K562 (cell line): ENCODE data around the gene RHBDD1. TPM values are rescaled to one million over a fixed set of nuclear protein-coding genes. Genes with fewer than 3 reads are reported as not detected.

Experiments
- ATAC-seq: fragments of 200-7000 bp; cut with Tn5 transposase; 3 replicates; pipeline ENCODE4 v1.9.1; 2020; ENCODE audit warnings: moderate library complexity
- BruUV-seq: library from RNA; stranded (reverse); fragments of 400-500 nt; replicated peaks from 2 replicates; lab custom pipeline; 2021; lab: Mats Ljungman, UMichigan
- CTCF ChIA-PET: fragments of 300-600 bp; formaldehyde crosslinking; extraction: SDS; loops from one replicate; lab custom pipeline; 2021; ENCODE audit warnings: low intra/inter-chr PET ratio; lab: Yijun Ruan, JAX
- POLR2A ChIA-PET: fragments of 300-600, 350-650 bp; sonication (Branson Sonifier 250); formaldehyde crosslinking; extraction: SDS; loops from one replicate; lab custom pipeline; 2021; ENCODE audit warnings: antibody characterized with exemption, inconsistent platforms; lab: Yijun Ruan, JAX
- DNase-seq, 4 experiments: peaks; one replicate each; pipeline versions ENCODE4 v3.0.0 to v3.0.0-alpha.2; 2011 to 2018; ENCODE audit warnings: low spot score in 3 of 4, mixed read lengths in 3 of 4; ENCODE audit errors: extremely low read depth in 1 of 4
- FAIRE-seq: peaks from 2 replicates; lab custom pipeline; 2011; peaks lifted over from hg19 to GRCh38; lab: Jason Lieb, UNC
- H2AFZ ChIP-seq: 2 replicates; pipeline ENCODE4 v1.6.0; 2011; ENCODE audit warnings: low read depth, low read length, control low read depth, inconsistent platforms
- H3K27ac ChIP-seq: fragments of 200-600 bp; 3 replicates; pipeline ENCODE4 v1.8.0; 2011; ENCODE audit warnings: low read depth, mild to moderate bottlenecking, control low read depth, inconsistent platforms, low read length, moderate library complexity, mixed read lengths; ENCODE audit errors: extremely low read depth
- H3K27me3 ChIP-seq, 2 experiments: fragments of 300-600 bp in 1 of 2; 2 replicates in 1 of 2; 3 replicates in 1 of 2; pipeline versions ENCODE4 v1.6.0 to v1.8.0; 2011; ENCODE audit warnings: inconsistent platforms in 2 of 2, low read length in 2 of 2, mild to moderate bottlenecking in 1 of 2, mixed read lengths in 1 of 2, moderate library complexity in 1 of 2; ENCODE audit not compliant: control insufficient read depth in 2 of 2, insufficient read depth in 2 of 2
- H3K36me3 ChIP-seq: fragments of 300-600 bp; 3 replicates; pipeline ENCODE4 v1.8.0; 2011; ENCODE audit warnings: mild to moderate bottlenecking, low read length, inconsistent platforms; ENCODE audit not compliant: control insufficient read depth, insufficient read depth
- H3K4me1 ChIP-seq, 2 experiments: fragments of 200-600 bp in 1 of 2; replicated peaks in 1 of 2; 2 replicates in 1 of 2; 3 replicates in 1 of 2; pipeline versions ENCODE4 v1.5.1 to v1.8.0; 2011; ENCODE audit warnings: inconsistent platforms in 2 of 2, low read length in 2 of 2, mild to moderate bottlenecking in 1 of 2, mixed read lengths in 1 of 2, moderate library complexity in 1 of 2; ENCODE audit not compliant: control insufficient read depth in 2 of 2, insufficient read depth in 2 of 2
- H3K4me2 ChIP-seq: 2 replicates; pipeline ENCODE4 v1.6.1; 2011; ENCODE audit warnings: low read length, control low read depth, inconsistent platforms, mixed read lengths; ENCODE audit not compliant: insufficient read depth
- H3K4me3 ChIP-seq: fragments of 200-600 bp; sonication (generic), shearing (Covaris generic); 2 replicates; pipeline ENCODE4 v1.5.1; 2016; ENCODE audit warnings: control low read depth, inconsistent platforms
- H3K79me2 ChIP-seq: fragments of 200-600 bp; 3 replicates; pipeline ENCODE4 v1.8.0; 2011; ENCODE audit warnings: low read length, inconsistent platforms; ENCODE audit not compliant: control insufficient read depth, insufficient read depth
- H3K9ac ChIP-seq, 2 experiments: 2 replicates each; pipeline versions ENCODE4 v1.6.0 to v1.6.1; 2011; ENCODE audit warnings: low read depth in 2 of 2, low read length in 2 of 2, control low read depth in 1 of 2, inconsistent platforms in 1 of 2, mild to moderate bottlenecking in 1 of 2, mixed read lengths in 1 of 2; ENCODE audit not compliant: insufficient read depth in 1 of 2
- H3K9me1 ChIP-seq: one replicate; pipeline ENCODE4 v1.6.0; 2011; ENCODE audit warnings: inconsistent platforms, mild to moderate bottlenecking, low read length, moderate library complexity; ENCODE audit not compliant: control insufficient read depth, insufficient read depth
- H3K9me3 ChIP-seq: replicated peaks from 2 replicates; pipeline ENCODE4 v1.5.1; 2011; ENCODE audit warnings: low read depth, low read length, inconsistent platforms; ENCODE audit not compliant: control insufficient read depth, insufficient read depth
- H4K20me1 ChIP-seq: replicated peaks from 2 replicates; pipeline ENCODE4 v1.6.1; 2011; ENCODE audit warnings: low read length, inconsistent platforms, mixed read lengths; ENCODE audit not compliant: control insufficient read depth, insufficient read depth
- KLF16 ChIP-seq: IDR thresholded peaks from 2 replicates; pipeline ENCODE4 v1.6.1; 2016; ENCODE audit warnings: antibody characterized with exemption
- LARP7 ChIP-seq: fragments of 450-650 bp; IDR thresholded peaks from 2 replicates; pipeline ENCODE4 v1.6.1; 2016
- MEF2A ChIP-seq: IDR thresholded peaks from 2 replicates; pipeline ENCODE4 v1.6.1; 2011; ENCODE audit warnings: low read depth, mild to moderate bottlenecking, low read length, moderate library complexity; ENCODE audit not compliant: control insufficient read depth
- NCOR1 ChIP-seq: fragments of 450-650 bp; IDR thresholded peaks from 2 replicates; pipeline ENCODE4 v1.6.1; 2016; ENCODE audit warnings: mild to moderate bottlenecking, moderate library complexity
- NEUROD1 ChIP-seq: fragments of 150-350 bp; IDR thresholded peaks from 2 replicates; pipeline ENCODE4 v1.6.1; 2014; ENCODE audit warnings: borderline replicate concordance, low read length, low read depth; ENCODE audit not compliant: partially characterized antibody
- RBM34 ChIP-seq: fragments of 200-400 bp; formaldehyde crosslinking; IDR thresholded peaks from 2 replicates; pipeline ENCODE4 v1.6.1; 2018; ENCODE audit warnings: low read length, borderline replicate concordance; ENCODE audit not compliant: insufficient read depth
- SAFB2 ChIP-seq: fragments of 200-400 bp; formaldehyde crosslinking; IDR thresholded peaks from 2 replicates; pipeline ENCODE4 v1.6.1; 2018; ENCODE audit warnings: borderline replicate concordance, low read length, low read depth, moderate library complexity; ENCODE audit not compliant: severe bottlenecking
- SMARCC2 ChIP-seq: fragments of 450-650 bp; IDR thresholded peaks from 2 replicates; pipeline ENCODE4 v1.6.1; 2017; ENCODE audit warnings: antibody characterized with exemption, moderate library complexity, mild to moderate bottlenecking, low read depth
- TCF3 ChIP-seq: sonication (generic); formaldehyde crosslinking; IDR thresholded peaks from 2 replicates; pipeline ENCODE4 v1.4.0; 2020; ENCODE audit warnings: mild to moderate bottlenecking, missing genetic modification reagents
- ZNF274 ChIP-seq: IDR thresholded peaks from 2 replicates; pipeline ENCODE4 v1.6.1; 2011; ENCODE audit warnings: low read depth, mild to moderate bottlenecking, low read length, moderate library complexity, borderline replicate concordance
- WGBS: fragments of 100-300 bp; shearing (Covaris generic); methylation state at CpG from one replicate; pipeline ENCODE4 v1.1.6; 2016; ENCODE audit warnings: low coverage, mixed read lengths; ENCODE audit not compliant: insufficient coverage; ENCODE audit errors: missing lambda C conversion rate; 5-methylcytosine and 5-hydroxymethylcytosine counted together
- in situ Hi-C: fragments of 300-500 bp; cut with MboI; formaldehyde crosslinking; loops from 4 replicates; pipeline ENCODE4 v1.15.0; 2018; ENCODE audit warnings: inconsistent platforms, mixed read lengths
- intact Hi-C: fragments of 100-400 bp; cut with micrococcal nuclease; formaldehyde crosslinking; loops from 2 replicates; pipeline ENCODE4 v1.14.2; 2022
- polyA plus RNA-seq, 8 experiments: library from polyadenylated mRNA; depleted of rRNA in 4 of 8; stranded (reverse) in 5 of 8; unstranded in 3 of 8; fragments of >200 nt; fragmentation: Nextera tagmentation in 2 of 8; fragmentation: Illumina TruSeq in 1 of 8; extraction: Ambion mirVana in 2 of 8; extraction: Trizol in 1 of 8; gene quantifications; 2 replicates each; pipeline versions ENCODE4 v1.2.1 to v1.2.3, GENCODE V29; 2011 to 2014; ENCODE audit warnings: inconsistent platforms in 1 of 8, missing spikeins in 1 of 8
- total RNA-seq, 7 experiments: library from RNA; depleted of rRNA in 6 of 7; stranded (reverse); fragments of >200 nt in 6 of 7; fragmentation: Illumina TruSeq in 2 of 7; extraction: Trizol in 2 of 7; gene quantifications; 2 replicates each; pipeline versions ENCODE4 v1.2.1 to v1.2.3, GENCODE V29; 2011 to 2021; ENCODE audit warnings: low replicate concordance in 1 of 7
- TF ChIP-seq, protein P1 (sequence below), 3 experiments: fragments of 200-800 bp in 1 of 3; fragments of 250-450 bp in 1 of 3; fragments of 450-650 bp in 1 of 3; sonication (Bioruptor Pico) in 1 of 3; sonication (Bioruptor generic) in 1 of 3; formaldehyde crosslinking in 1 of 3; IDR thresholded peaks; 2 replicates each; pipeline versions ENCODE4 v1.6.1 to v1.8.0; 2016 to 2022; ENCODE audit warnings: mild to moderate bottlenecking in 2 of 3, missing genetic modification characterization in 2 of 3, missing compliant biosample characterization in 1 of 3, moderate library complexity in 1 of 3
- TF ChIP-seq, protein P2 (sequence below): fragments of 450-650 bp; IDR thresholded peaks from 2 replicates; pipeline ENCODE4 v1.6.1; 2018; ENCODE audit not compliant: partially characterized antibody

RHBDD1 gene
- total and polyA plus RNA-seq, 9 of the 15 experiments (the other 6 are each of a cell fraction or from before 2014, with no cell fraction given), result 4.8 to 34.8 (median 15.6) TPM

GRCh38 chr2:226790011-226790410 is 45.8 kb upstream of the RHBDD1 start:
- TF ChIP-seq, protein P1, sequence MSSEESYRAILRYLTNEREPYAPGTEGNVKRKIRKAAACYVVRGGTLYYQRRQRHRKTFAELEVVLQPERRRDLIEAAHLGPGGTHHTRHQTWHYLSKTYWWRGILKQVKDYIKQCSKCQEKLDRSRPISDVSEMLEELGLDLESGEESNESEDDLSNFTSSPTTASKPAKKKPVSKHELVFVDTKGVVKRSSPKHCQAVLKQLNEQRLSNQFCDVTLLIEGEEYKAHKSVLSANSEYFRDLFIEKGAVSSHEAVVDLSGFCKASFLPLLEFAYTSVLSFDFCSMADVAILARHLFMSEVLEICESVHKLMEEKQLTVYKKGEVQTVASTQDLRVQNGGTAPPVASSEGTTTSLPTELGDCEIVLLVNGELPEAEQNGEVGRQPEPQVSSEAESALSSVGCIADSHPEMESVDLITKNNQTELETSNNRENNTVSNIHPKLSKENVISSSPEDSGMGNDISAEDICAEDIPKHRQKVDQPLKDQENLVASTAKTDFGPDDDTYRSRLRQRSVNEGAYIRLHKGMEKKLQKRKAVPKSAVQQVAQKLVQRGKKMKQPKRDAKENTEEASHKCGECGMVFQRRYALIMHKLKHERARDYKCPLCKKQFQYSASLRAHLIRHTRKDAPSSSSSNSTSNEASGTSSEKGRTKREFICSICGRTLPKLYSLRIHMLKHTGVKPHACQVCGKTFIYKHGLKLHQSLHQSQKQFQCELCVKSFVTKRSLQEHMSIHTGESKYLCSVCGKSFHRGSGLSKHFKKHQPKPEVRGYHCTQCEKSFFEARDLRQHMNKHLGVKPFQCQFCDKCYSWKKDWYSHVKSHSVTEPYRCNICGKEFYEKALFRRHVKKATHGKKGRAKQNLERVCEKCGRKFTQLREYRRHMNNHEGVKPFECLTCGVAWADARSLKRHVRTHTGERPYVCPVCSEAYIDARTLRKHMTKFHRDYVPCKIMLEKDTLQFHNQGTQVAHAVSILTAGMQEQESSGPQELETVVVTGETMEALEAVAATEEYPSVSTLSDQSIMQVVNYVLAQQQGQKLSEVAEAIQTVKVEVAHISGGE (CRISPR knock-in tag; IDR thresholded peaks at IDR 0.05), result no peak
- TF ChIP-seq RBM34 (no peak), MEF2A (no peak), NCOR1 (no peak), KLF16 (no peak), NEUROD1 (no peak), SAFB2 (no peak), SMARCC2 (no peak), TCF3 (CRISPR knock-in tag) (no peak), ZNF274 (no peak), LARP7 (no peak)
- TF ChIP-seq, protein P2, sequence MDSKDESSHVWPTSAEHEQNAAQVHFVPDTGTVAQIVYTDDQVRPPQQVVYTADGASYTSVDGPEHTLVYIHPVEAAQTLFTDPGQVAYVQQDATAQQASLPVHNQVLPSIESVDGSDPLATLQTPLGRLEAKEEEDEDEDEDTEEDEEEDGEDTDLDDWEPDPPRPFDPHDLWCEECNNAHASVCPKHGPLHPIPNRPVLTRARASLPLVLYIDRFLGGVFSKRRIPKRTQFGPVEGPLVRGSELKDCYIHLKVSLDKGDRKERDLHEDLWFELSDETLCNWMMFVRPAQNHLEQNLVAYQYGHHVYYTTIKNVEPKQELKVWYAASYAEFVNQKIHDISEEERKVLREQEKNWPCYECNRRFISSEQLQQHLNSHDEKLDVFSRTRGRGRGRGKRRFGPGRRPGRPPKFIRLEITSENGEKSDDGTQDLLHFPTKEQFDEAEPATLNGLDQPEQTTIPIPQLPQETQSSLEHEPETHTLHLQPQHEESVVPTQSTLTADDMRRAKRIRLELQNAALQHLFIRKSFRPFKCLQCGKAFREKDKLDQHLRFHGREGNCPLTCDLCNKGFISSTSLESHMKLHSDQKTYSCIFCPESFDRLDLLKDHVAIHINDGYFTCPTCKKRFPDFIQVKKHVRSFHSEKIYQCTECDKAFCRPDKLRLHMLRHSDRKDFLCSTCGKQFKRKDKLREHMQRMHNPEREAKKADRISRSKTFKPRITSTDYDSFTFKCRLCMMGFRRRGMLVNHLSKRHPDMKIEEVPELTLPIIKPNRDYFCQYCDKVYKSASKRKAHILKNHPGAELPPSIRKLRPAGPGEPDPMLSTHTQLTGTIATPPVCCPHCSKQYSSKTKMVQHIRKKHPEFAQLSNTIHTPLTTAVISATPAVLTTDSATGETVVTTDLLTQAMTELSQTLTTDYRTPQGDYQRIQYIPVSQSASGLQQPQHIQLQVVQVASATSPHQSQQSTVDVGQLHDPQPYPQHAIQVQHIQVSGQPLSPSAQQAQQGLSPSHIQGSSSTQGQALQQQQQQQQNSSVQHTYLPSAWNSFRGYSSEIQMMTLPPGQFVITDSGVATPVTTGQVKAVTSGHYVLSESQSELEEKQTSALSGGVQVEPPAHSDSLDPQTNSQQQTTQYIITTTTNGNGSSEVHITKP, result no peak
- H3K9me3 ChIP-seq, result no peaks in the 10 kb centered on the region; the same call in 1 of the 2 replicates
- in situ Hi-C loops, result no loop called here
- ATAC-seq, result no peak
- no peaks in the 10 kb centered on the region for H4K20me1 ChIP-seq
- no peak overlapping the region for H3K4me3 ChIP-seq
- no peak overlapping the region for H2AFZ ChIP-seq
- no TSS peak for BruUV-seq
- no peak overlapping the region for H3K27ac ChIP-seq
- no peak overlapping the region for H3K9ac ChIP-seq
- H3K27me3 ChIP-seq, result no peaks in the 10 kb centered on the region
- CTCF ChIA-PET, result no interaction called here
- H3K4me1 ChIP-seq, result peaks cover 0 to 11% of the 10 kb centered on the region in 2 experiments; a peak in 3 of 5 replicates
- no peak for DNase-seq
- 40% methylated on average over 1 of the region's 1 CpG for WGBS
- no peak for FAIRE-seq
- no peaks in the 10 kb centered on the region for H3K9me1 ChIP-seq
- intact Hi-C loops, result no loop called here
- POLR2A ChIA-PET, result no interaction called here
- no peaks in the 10 kb centered on the region for H3K79me2 ChIP-seq
- H3K36me3 ChIP-seq, result no peaks in the 10 kb centered on the region
- no peak overlapping the region for H3K4me2 ChIP-seq
